Liver (tissue), 9 donors: Measurements from ENCODE around the gene C2orf49. TPM values are rescaled to one million over a fixed set of nuclear protein-coding genes. Genes with fewer than 3 reads are reported as not detected.

Experiments used
- DNase-seq: peaks from one replicate; pipeline ENCODE4 v3.0.0-alpha.2; 2017; ENCODE audit warnings: low spot score
- H3K27ac ChIP-seq, 2 donors: one replicate each; pipeline ENCODE4 v1.7.0; 2013; ENCODE audit warnings: inconsistent platforms in 2 of 2, low read length in 2 of 2, control low read depth in 1 of 2, low read depth in 1 of 2, mild to moderate bottlenecking in 1 of 2
- H3K27me3 ChIP-seq, 4 donors: one replicate each; pipeline versions ENCODE4 v1.6.1 to v1.7.0; 2013; ENCODE audit warnings: low read length in 3 of 4, inconsistent platforms in 1 of 4, mild to moderate bottlenecking in 1 of 4, moderate library complexity in 1 of 4; ENCODE audit not compliant: control insufficient read depth in 4 of 4, insufficient read depth in 4 of 4
- H3K36me3 ChIP-seq, 4 donors: one replicate each; pipeline versions ENCODE4 v1.6.1 to v1.7.0; 2013; ENCODE audit warnings: low read length in 3 of 4, mild to moderate bottlenecking in 3 of 4, low read depth in 1 of 4, moderate library complexity in 1 of 4; ENCODE audit not compliant: control insufficient read depth in 4 of 4, insufficient read depth in 3 of 4
- H3K4me1 ChIP-seq, 4 donors: one replicate each; pipeline versions ENCODE4 v1.6.1 to v1.7.0; 2013; ENCODE audit warnings: low read length in 3 of 4, mild to moderate bottlenecking in 3 of 4, moderate library complexity in 1 of 4; ENCODE audit not compliant: control insufficient read depth in 4 of 4, insufficient read depth in 4 of 4
- H3K4me3 ChIP-seq, 3 donors: one replicate each; pipeline versions ENCODE4 v1.6.1 to v1.7.0; 2013; ENCODE audit warnings: low read length in 3 of 3, control low read depth in 1 of 3, low read depth in 1 of 3, mild to moderate bottlenecking in 1 of 3
- H3K9ac ChIP-seq, 2 donors: one replicate each; pipeline ENCODE4 v1.7.0; 2013; ENCODE audit warnings: low read length in 2 of 2, mild to moderate bottlenecking in 2 of 2, moderate library complexity in 2 of 2, control low read depth in 1 of 2, low read depth in 1 of 2
- H3K9me3 ChIP-seq, 4 donors: one replicate each; pipeline versions ENCODE4 v1.6.1 to v1.7.0; 2013; ENCODE audit warnings: low read length in 3 of 4; ENCODE audit not compliant: control insufficient read depth in 4 of 4
- ATF3 ChIP-seq: IDR thresholded peaks from 2 replicates; pipeline ENCODE4 v1.6.1; 2016; ENCODE audit warnings: antibody characterized with exemption
- CTCF ChIP-seq: fragments of 150-350 bp; IDR thresholded peaks from 2 replicates; pipeline ENCODE4 v1.5.1; 2017; ENCODE audit warnings: improper control_type of control experiment, low read depth, low read length; ENCODE audit not compliant: missing input control
- EGR1 ChIP-seq, 2 donors: IDR thresholded peaks; 2 replicates each; pipeline ENCODE4 v1.6.1; 2016 to 2018; ENCODE audit warnings: antibody characterized with exemption in 2 of 2, low read depth in 2 of 2
- FOXA1 ChIP-seq: IDR thresholded peaks from 2 replicates; pipeline ENCODE4 v1.6.1; 2016; ENCODE audit warnings: antibody characterized with exemption
- FOXA2 ChIP-seq: IDR thresholded peaks from 2 replicates; pipeline ENCODE4 v1.6.1; 2016; ENCODE audit warnings: antibody characterized with exemption
- GABPA ChIP-seq, 2 donors: IDR thresholded peaks in 1 of 2; conservative IDR thresholded peaks in 1 of 2; 2 replicates each; pipeline ENCODE4 v1.6.1; 2016; ENCODE audit warnings: antibody characterized with exemption in 2 of 2, mild to moderate bottlenecking in 1 of 2, moderate library complexity in 1 of 2
- HNF4G ChIP-seq: IDR thresholded peaks from 2 replicates; pipeline ENCODE4 v1.6.1; 2016; ENCODE audit warnings: antibody characterized with exemption
- JUND ChIP-seq, 2 donors: IDR thresholded peaks; 2 replicates each; pipeline ENCODE4 v1.6.1; 2016; ENCODE audit warnings: antibody characterized with exemption in 2 of 2
- MAX ChIP-seq: IDR thresholded peaks from 2 replicates; pipeline ENCODE4 v1.6.1; 2016; ENCODE audit warnings: antibody characterized with exemption
- NR2F2 ChIP-seq: IDR thresholded peaks from 2 replicates; pipeline ENCODE4 v1.6.1; 2016; ENCODE audit warnings: antibody characterized with exemption
- RAD21 ChIP-seq, 2 donors: IDR thresholded peaks; 2 replicates each; pipeline ENCODE4 v1.6.1; 2016; ENCODE audit warnings: antibody characterized with exemption in 2 of 2, mild to moderate bottlenecking in 2 of 2
- REST ChIP-seq: IDR thresholded peaks from 2 replicates; pipeline ENCODE4 v1.6.1; 2016; ENCODE audit warnings: antibody characterized with exemption, mild to moderate bottlenecking
- RXRA ChIP-seq, 2 donors: IDR thresholded peaks; 2 replicates each; pipeline ENCODE4 v1.6.1; 2017 to 2018; ENCODE audit warnings: antibody characterized with exemption in 2 of 2, mild to moderate bottlenecking in 1 of 2
- SP1 ChIP-seq: IDR thresholded peaks from 2 replicates; pipeline ENCODE4 v1.6.1; 2018; ENCODE audit warnings: antibody characterized with exemption, mild to moderate bottlenecking
- TAF1 ChIP-seq: conservative IDR thresholded peaks from 2 replicates; pipeline ENCODE4 v1.6.1; 2016; ENCODE audit warnings: antibody characterized with exemption, mild to moderate bottlenecking
- ZBTB33 ChIP-seq: IDR thresholded peaks from 2 replicates; pipeline ENCODE4 v1.6.1; 2016; ENCODE audit warnings: antibody characterized with exemption
- WGBS: extraction: QIAGEN DNeasy Blood & Tissue Kit; methylation state at CpG from one replicate; pipeline ENCODE4 v1.1.7; 2013; 5-methylcytosine and 5-hydroxymethylcytosine counted together
- polyA plus RNA-seq, 2 donors: library from polyadenylated mRNA; stranded (reverse) in 1 of 2; unstranded in 1 of 2; fragments of 200-250 nt in 1 of 2; fragments of >200 nt in 1 of 2; fragmentation: Nextera tagmentation in 1 of 2; extraction: Ambion mirVana in 1 of 2; gene quantifications; one replicate each; pipeline versions ENCODE4 v1.2.1 to v1.2.3, GENCODE V29; 2013 to 2015
- total RNA-seq, 2 donors: library from RNA; depleted of rRNA; stranded (reverse); fragments of >200 nt; gene quantifications; one replicate each; pipeline ENCODE4 v1.2.3, GENCODE V29; 2014
- donor health status: healthy.
- donor health status: healthy.
- donor health status: healthy.
- donor health status: healthy.
- donor health status: healthy.

C2orf49 gene
- total and polyA plus RNA-seq, 4 donors: 3.3 to 8.2 (median 8.1) TPM

GRCh38 chr2:105290981-105291660 is 46.2 kb upstream of the C2orf49 start:
- Histone ChIP-seq H3K36me3 (peaks cover 7 to 53% (median 29%) of the 10 kb centered on the region in 4 donors), H3K9ac (no peak overlapping the region), H3K27me3 (no peaks in the 10 kb centered on the region), H3K27ac (no peak overlapping the region), H3K4me3 (no peak overlapping the region), H3K9me3 (no peaks in the 10 kb centered on the region), H3K4me1 (no peaks in the 10 kb centered on the region)
- TF ChIP-seq JUND (IDR thresholded peaks at IDR 0.05): no peak
- TF ChIP-seq RXRA (IDR thresholded peaks at IDR 0.05): no peak
- no peak for TF ChIP-seq EGR1 (IDR thresholded peaks at IDR 0.05; ENCODE audit: low read depth in 2 of 2)
- TF ChIP-seq MAX: no peak
- TF ChIP-seq ATF3: no peak
- 96% methylated on average over 6 of the region's 6 CpGs for WGBS
- DNase-seq: no peak

GRCh38 chr2:105291981-105292380 is 45.4 kb upstream of the C2orf49 start:
- 95% methylated on average over 2 of the region's 2 CpGs for WGBS
- H3K27ac ChIP-seq: no peak overlapping the region
- H3K9ac ChIP-seq: no peak overlapping the region
- H3K4me3 ChIP-seq: no peak overlapping the region
- no peaks in the 10 kb centered on the region for H3K9me3 ChIP-seq
- no peak for TF ChIP-seq GABPA (IDR thresholded peaks at IDR 0.05 in 1 of 2, conservative IDR thresholded peaks at IDR 0.05 in 1 of 2)
- TF ChIP-seq TAF1: no peak
- TF ChIP-seq RXRA (IDR thresholded peaks at IDR 0.05): no peak
- no peak for TF ChIP-seq CTCF
- no peak for TF ChIP-seq HNF4G
- TF ChIP-seq FOXA2: no peak
- no peak for TF ChIP-seq ATF3
- no peak for TF ChIP-seq ZBTB33
- no peak for TF ChIP-seq EGR1 (IDR thresholded peaks at IDR 0.05; ENCODE audit: low read depth in 2 of 2)
- TF ChIP-seq JUND (IDR thresholded peaks at IDR 0.05): no peak
- no peak for TF ChIP-seq RAD21 (IDR thresholded peaks at IDR 0.05)
- TF ChIP-seq NR2F2: no peak
- TF ChIP-seq FOXA1: no peak
- no peak for TF ChIP-seq REST
- TF ChIP-seq SP1: no peak
- H3K36me3 ChIP-seq: peaks cover 7 to 52% (median 30%) of the 10 kb centered on the region in 4 donors
- H3K4me1 ChIP-seq: no peaks in the 10 kb centered on the region
- H3K27me3 ChIP-seq: no peaks in the 10 kb centered on the region
- DNase-seq: no peak
